NB4 (cell line): ENCODE data around the gene LRBA.

Experiments used
- MYC ChIP-seq: IDR thresholded peaks from 2 replicates; pipeline ENCODE4 v1.6.1; 2011; ENCODE audit warnings: low read depth, low read length
- TF ChIP-seq, protein P1 (sequence below): IDR thresholded peaks from one replicate; pipeline ENCODE4 v1.5.1; 2012; ENCODE audit warnings: low read depth, low read length

DNA sequence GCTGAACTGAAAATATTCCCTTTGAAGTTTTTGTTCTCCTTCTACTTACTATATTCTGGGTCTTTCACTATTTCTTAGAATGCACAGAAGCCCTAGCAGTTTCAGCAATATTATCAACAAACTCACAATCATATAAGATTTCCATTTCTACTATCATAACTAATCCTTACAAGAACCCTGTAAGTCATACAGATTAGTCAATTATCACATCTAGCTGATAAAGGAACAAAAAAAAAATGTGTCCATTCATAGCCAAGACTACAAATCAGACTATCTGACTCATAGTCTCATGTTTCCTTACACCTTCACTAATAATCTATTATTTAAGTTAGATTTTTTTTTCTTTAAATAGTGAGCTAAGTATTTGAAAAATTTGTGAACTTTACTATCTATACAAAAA is 72.5 kb downstream of the LRBA start:
- TF ChIP-seq, protein P1, sequence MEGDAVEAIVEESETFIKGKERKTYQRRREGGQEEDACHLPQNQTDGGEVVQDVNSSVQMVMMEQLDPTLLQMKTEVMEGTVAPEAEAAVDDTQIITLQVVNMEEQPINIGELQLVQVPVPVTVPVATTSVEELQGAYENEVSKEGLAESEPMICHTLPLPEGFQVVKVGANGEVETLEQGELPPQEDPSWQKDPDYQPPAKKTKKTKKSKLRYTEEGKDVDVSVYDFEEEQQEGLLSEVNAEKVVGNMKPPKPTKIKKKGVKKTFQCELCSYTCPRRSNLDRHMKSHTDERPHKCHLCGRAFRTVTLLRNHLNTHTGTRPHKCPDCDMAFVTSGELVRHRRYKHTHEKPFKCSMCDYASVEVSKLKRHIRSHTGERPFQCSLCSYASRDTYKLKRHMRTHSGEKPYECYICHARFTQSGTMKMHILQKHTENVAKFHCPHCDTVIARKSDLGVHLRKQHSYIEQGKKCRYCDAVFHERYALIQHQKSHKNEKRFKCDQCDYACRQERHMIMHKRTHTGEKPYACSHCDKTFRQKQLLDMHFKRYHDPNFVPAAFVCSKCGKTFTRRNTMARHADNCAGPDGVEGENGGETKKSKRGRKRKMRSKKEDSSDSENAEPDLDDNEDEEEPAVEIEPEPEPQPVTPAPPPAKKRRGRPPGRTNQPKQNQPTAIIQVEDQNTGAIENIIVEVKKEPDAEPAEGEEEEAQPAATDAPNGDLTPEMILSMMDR, result no peak
- no peak for TF ChIP-seq MYC
